Amygdala (tissue), 56 donors: ENCODE results near the gene OR4D2.
A peak's percentile ranks its signal among the peaks of the same experiment; 100 is the strongest.

Experiments used
- DNase-seq, 56 donors: peaks; one replicate each; lab custom pipeline; 2025; lab: John Stamatoyannopoulos, UW

OR4D2 gene

GRCh38 chr17:58172369-58173071 lies 5.7 kb downstream of the OR4D2 start:
- no peak for DNase-seq

DNA sequence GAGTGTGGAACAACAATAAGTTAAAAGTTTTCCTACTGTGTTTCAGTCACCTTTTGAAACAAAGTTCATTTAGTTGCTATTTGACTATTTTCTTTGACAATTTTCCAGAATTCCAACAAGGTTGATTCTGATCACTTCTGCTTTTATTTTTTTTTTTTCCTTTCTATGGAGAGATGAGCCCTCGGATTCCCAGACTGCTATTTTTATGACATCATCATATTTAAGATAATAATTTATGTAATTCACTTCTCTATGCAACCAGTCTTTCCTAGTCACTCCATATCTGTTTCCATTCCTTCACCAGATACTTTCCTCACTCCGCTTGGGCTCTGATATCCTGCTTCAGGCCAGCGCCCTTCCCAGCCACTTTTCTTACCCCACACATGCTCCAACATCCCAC lies 8.1 kb downstream of the OR4D2 start:
- no peak for DNase-seq

- no peak for DNase-seq
These were observed 9.4 kb downstream of the OR4D2 start for GRCh38 chr17:58176200-58176599.

- no peak for DNase-seq
These were observed 15.0 kb downstream of the OR4D2 start for GRCh38 chr17:58181796-58182195.

- no peak for DNase-seq
These were observed 16.7 kb downstream of the OR4D2 start for GRCh38 chr17:58183514-58183913.

GRCh38 chr17:58184308-58184985 lies 17.7 kb downstream of the OR4D2 start:
- DNase-seq: no peak

GRCh38 chr17:58184986-58185761 lies 18.4 kb downstream of the OR4D2 start:
- no peak for DNase-seq

DNA sequence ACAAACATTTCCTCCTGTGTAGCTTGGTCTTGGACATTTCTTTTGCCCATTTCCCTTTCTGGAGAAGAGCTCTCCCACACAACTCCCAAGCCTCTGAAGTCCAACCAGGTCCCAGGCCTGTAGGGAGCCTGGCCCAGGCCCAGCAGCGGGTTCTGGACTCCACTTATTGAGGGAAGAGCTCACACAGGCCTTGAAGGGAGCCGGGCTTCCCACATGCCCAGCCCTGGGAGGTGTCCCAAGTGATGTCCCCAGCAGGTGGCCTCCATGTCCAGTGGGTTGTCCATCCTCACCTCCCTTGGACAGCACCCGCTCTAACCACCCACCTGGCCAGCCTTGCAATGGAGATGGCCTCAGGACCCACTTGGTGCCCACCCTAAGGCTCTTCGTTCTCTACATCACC lies 19.8 kb downstream of the OR4D2 start:
- DNase-seq: no peak

DNA sequence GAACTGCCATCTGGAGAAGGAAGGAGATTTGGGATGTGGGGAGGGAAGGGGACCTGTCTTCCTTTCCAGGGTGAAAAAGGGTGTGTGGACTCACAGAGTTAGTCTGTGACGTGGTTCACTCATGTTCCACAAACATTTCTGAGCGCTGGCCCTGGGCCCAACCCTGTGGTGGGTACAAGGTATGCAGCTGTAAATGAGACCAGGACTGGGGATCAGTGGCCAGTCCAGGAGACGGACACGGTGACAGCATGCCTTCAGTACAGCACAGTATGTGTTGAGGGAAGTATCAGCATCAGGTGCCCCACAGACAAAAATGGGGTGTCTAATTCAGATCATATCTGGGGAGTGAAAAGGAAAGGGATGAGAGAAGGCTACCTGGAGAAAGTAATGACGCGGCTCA lies 20.3 kb downstream of the OR4D2 start:
- no peak for DNase-seq

DNA sequence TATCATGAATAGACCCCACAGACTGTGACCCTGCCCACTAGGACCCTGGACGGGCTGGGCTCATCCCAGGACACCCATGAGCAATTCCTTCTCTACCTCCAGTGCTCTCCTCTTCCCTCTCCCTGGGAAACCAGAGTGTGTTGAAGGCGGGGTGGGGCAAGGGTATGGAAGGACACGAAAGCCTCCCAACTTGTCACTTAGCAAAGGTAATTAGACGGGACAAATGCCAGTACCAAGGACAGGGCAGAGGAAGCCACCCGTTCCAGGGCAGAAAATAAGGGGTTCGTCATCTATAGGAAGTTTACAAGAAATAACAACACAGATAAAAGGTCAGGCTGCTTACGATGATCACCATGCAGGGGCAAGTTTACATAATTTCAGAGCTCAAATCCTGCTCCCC lies 20.9 kb downstream of the OR4D2 start:
- DNase-seq: no peak

DNA sequence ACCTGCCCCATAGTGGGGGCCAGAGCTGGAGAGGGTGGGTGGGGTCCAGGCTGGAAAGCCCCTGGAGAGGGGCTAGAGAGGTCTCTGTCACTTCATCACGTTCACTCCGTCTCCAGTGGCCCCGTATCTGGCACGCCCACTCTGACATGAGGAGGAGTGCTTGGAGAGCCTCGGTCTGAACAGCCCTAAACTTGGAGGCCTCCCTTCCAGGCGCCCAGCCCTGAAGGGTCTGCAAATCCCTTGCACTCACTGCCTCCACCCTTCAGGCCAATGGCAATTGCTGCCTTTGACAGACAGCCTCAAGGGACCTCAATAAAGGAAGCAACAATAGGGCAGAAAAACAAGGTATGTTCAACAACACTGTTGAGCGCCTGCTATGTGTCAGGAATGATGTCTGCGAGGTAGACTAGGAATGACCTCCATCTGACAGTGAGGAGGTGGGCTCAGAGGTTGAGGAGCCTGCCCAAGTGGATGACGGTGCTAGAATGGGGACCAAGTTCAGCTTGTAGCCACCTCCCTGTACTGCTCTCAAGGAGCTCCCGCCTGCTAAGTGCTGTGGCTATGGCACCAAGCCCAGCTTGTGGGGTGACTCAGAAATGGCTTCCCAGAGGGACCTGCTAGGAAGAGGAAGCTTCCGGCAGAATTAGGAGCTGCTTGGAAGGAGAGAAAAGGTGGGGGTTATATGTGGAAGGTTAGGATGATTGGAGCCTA lies 22.8 kb downstream of the OR4D2 start:
- DNase-seq: peak in 1 of 56 donors; percentile 8

DNA sequence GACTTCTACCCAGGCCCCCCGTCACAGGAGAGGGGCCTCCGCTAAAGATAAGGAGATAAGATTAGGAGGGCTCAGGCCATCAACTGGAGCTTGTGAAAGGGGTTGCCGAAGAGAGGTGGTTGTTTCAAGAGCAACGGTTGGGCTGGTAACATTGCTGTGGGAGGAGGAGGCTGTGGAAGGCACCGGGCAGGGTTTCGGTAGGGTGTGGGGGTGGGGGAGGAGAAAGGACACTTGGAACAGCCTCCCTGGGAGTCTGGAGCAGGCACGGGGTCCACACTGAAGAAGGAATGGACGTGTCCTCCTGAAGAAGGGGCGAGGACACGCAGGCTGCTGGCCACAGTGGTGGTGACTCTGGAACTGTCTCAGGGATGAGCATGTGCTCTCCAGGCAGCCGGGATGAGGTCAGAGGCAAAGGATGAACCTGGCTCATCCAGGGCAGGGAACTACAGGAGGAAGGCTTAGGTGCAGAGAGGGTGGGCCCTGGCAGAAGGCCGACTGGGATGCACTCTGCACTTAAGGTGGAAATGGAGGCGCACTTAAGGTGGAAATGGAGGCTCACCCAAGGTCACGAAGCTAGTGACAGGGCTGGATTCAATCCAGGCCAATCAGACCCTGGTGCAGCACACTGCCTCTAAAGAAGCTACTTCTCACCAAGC lies 24.6 kb downstream of the OR4D2 start:
- no peak for DNase-seq

DNA sequence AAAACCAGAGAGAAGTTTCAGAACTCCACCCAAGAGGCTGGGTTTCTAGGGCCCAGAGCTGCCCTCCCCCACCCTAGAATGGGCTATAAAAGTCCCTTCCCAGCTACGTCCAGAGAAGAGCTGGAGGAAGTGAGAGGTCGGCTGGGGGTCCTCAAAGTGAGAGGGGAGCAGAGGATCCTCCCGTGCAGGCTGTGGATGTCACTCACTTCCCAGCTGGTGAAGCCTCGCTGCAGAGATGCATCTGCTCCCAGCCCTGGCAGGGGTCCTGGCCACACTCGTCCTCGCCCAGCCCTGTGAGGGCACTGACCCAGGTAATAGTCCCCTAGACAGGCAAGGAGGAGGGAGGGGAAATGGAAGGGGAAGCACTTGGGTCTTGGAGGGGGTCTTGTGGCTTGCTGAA lies 25.8 kb downstream of the OR4D2 start, which contains the start of gene EPX:
TSS of gene EPX (plus strand) at position 115 of the 400 bp plus-strand sequence. CDS start at position 236, 121 bp downstream.
- no peak for DNase-seq

DNA sequence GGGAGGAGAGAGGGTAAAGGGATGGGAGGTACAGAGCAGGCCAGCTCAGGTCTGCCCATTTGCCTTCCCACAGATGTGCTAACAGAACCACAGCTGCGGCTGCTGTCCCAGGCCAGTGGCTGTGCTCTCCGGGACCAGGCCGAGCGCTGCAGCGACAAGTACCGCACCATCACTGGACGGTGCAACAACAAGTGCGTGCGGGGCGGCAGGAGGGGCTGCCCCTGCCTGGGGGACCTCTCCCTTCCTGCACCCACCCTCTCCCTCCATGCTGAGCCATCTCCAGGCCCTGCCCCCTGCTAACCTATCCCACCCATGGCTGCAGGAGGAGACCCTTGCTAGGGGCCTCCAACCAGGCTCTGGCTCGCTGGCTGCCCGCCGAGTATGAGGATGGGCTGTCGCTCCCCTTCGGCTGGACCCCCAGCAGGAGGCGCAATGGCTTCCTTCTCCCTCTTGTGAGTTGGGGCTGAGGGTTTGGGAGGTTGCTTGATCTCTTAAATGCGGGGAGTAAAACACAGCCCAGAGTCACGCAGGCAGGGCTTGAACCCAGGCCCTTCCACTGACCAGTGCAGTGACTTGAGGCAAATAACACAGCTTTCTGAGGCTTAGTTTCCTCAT lies 27.0 kb downstream of the OR4D2 start:
- no peak for DNase-seq

DNA sequence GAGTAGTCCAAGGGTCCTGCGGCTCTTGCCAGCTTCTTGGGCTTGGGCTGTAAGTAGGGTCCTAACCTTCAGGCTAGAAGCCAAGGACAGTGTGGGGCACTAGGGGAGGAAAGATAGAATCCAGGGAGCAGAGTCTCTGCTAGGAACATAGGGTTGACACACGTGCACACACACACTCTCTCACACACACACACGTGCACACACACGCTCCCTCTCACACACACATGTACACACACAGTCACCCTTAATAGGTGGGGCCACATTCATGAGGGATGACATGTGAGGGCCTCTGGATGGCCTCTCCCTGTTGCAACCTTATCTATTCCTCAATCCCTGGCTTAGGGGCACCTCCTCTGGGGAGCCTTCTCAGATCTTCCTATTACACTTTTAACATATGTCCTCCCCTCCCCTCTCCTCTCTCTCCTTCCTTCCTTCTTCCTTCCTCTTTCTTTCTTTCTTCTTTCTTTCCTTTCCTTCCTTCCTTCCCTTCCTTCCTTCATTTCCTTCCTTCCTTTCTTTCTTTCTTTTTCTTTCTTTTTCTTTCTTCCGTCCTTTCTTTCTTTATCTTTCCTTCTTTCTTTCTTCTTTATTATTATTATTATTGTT lies 28.8 kb downstream of the OR4D2 start:
- no peak for DNase-seq

DNA sequence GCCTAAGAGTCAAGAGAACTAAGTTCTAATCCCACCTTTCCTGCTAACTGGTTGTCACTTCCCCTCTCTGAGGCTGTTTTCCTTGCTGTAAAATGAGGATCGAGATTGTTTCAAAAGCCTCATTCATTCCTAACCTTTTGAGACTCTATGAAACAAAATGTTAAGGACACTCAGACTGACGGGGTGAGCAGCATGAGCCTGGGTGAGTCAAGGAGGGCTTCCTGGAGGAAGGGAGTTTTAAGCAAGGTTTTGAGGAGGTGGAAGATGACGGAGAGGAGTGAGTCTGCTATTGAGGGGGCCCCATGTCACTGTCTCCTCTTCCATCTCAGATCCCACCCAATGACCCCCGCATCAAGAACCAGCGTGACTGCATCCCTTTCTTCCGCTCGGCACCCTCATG lies 29.8 kb downstream of the OR4D2 start:
- no peak for DNase-seq

DNA sequence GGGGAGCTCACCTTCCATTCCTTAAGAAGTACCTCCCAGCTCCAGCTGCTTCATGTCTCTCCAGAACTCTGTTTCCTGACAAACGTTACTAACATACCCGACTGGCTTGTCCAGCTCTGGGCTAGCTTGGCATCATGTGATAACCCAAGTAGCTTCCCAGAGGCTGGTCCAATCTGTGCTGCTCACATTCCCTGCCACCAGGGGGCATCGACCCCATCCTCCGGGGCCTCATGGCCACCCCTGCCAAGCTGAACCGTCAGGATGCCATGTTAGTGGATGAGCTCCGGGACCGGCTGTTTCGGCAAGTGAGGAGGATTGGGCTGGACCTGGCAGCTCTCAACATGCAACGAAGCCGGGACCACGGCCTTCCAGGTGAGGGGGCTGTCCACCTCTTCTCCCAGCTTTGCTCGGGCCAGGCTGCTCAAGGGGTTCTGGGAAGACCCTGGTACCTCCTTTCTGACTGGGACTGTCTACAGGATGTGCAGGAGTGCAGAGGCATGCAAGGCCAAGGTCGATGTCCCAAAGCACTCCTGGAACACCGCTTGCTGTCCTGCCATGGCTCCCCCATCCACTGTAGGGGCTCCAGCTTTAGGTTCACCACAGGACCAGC lies 33.3 kb downstream of the OR4D2 start:
- peak in 9 of 56 donors; percentile 0 to 34 (median 14) for DNase-seq

- DNase-seq: no peak
These were observed 36.1 kb downstream of the OR4D2 start for GRCh38 chr17:58202859-58203258.

- DNase-seq: no peak
These were observed 38.0 kb downstream of the OR4D2 start for GRCh38 chr17:58204796-58205195.
